Liver (tissue), 9 donors: ENCODE results near the gene C12orf57. TPM values are rescaled to one million over a fixed set of nuclear protein-coding genes. Genes with fewer than 3 reads are reported as not detected.

ENCODE experiments used
- DNase-seq: peaks from one replicate; pipeline ENCODE4 v3.0.0-alpha.2; 2017; ENCODE audit warnings: low spot score
- H3K27ac ChIP-seq, 2 donors: one replicate each; pipeline ENCODE4 v1.7.0; 2013; ENCODE audit warnings: inconsistent platforms in 2 of 2, low read length in 2 of 2, control low read depth in 1 of 2, low read depth in 1 of 2, mild to moderate bottlenecking in 1 of 2
- H3K27me3 ChIP-seq, 4 donors: one replicate each; pipeline versions ENCODE4 v1.6.1 to v1.7.0; 2013; ENCODE audit warnings: low read length in 3 of 4, inconsistent platforms in 1 of 4, mild to moderate bottlenecking in 1 of 4, moderate library complexity in 1 of 4; ENCODE audit not compliant: control insufficient read depth in 4 of 4, insufficient read depth in 4 of 4
- H3K36me3 ChIP-seq, 4 donors: one replicate each; pipeline versions ENCODE4 v1.6.1 to v1.7.0; 2013; ENCODE audit warnings: low read length in 3 of 4, mild to moderate bottlenecking in 3 of 4, low read depth in 1 of 4, moderate library complexity in 1 of 4; ENCODE audit not compliant: control insufficient read depth in 4 of 4, insufficient read depth in 3 of 4
- H3K4me1 ChIP-seq, 4 donors: one replicate each; pipeline versions ENCODE4 v1.6.1 to v1.7.0; 2013; ENCODE audit warnings: low read length in 3 of 4, mild to moderate bottlenecking in 3 of 4, moderate library complexity in 1 of 4; ENCODE audit not compliant: control insufficient read depth in 4 of 4, insufficient read depth in 4 of 4
- H3K4me3 ChIP-seq, 3 donors: one replicate each; pipeline versions ENCODE4 v1.6.1 to v1.7.0; 2013; ENCODE audit warnings: low read length in 3 of 3, control low read depth in 1 of 3, low read depth in 1 of 3, mild to moderate bottlenecking in 1 of 3
- H3K9ac ChIP-seq, 2 donors: one replicate each; pipeline ENCODE4 v1.7.0; 2013; ENCODE audit warnings: low read length in 2 of 2, mild to moderate bottlenecking in 2 of 2, moderate library complexity in 2 of 2, control low read depth in 1 of 2, low read depth in 1 of 2
- H3K9me3 ChIP-seq, 4 donors: one replicate each; pipeline versions ENCODE4 v1.6.1 to v1.7.0; 2013; ENCODE audit warnings: low read length in 3 of 4; ENCODE audit not compliant: control insufficient read depth in 4 of 4
- CTCF ChIP-seq: fragments of 150-350 bp; IDR thresholded peaks from 2 replicates; pipeline ENCODE4 v1.5.1; 2017; ENCODE audit warnings: improper control_type of control experiment, low read depth, low read length; ENCODE audit not compliant: missing input control
- EGR1 ChIP-seq, 2 donors: IDR thresholded peaks; 2 replicates each; pipeline ENCODE4 v1.6.1; 2016 to 2018; ENCODE audit warnings: antibody characterized with exemption in 2 of 2, low read depth in 2 of 2
- FOXA1 ChIP-seq: IDR thresholded peaks from 2 replicates; pipeline ENCODE4 v1.6.1; 2016; ENCODE audit warnings: antibody characterized with exemption
- FOXA2 ChIP-seq: IDR thresholded peaks from 2 replicates; pipeline ENCODE4 v1.6.1; 2016; ENCODE audit warnings: antibody characterized with exemption
- GABPA ChIP-seq, 2 donors: IDR thresholded peaks in 1 of 2; conservative IDR thresholded peaks in 1 of 2; 2 replicates each; pipeline ENCODE4 v1.6.1; 2016; ENCODE audit warnings: antibody characterized with exemption in 2 of 2, mild to moderate bottlenecking in 1 of 2, moderate library complexity in 1 of 2
- HNF4A ChIP-seq, 2 donors: conservative IDR thresholded peaks; 2 replicates each; pipeline ENCODE4 v1.6.1; 2016; ENCODE audit warnings: antibody characterized with exemption in 2 of 2, mild to moderate bottlenecking in 2 of 2
- HNF4G ChIP-seq: IDR thresholded peaks from 2 replicates; pipeline ENCODE4 v1.6.1; 2016; ENCODE audit warnings: antibody characterized with exemption
- JUND ChIP-seq, 2 donors: IDR thresholded peaks; 2 replicates each; pipeline ENCODE4 v1.6.1; 2016; ENCODE audit warnings: antibody characterized with exemption in 2 of 2
- MAX ChIP-seq: IDR thresholded peaks from 2 replicates; pipeline ENCODE4 v1.6.1; 2016; ENCODE audit warnings: antibody characterized with exemption
- NR2F2 ChIP-seq: IDR thresholded peaks from 2 replicates; pipeline ENCODE4 v1.6.1; 2016; ENCODE audit warnings: antibody characterized with exemption
- RAD21 ChIP-seq, 2 donors: IDR thresholded peaks; 2 replicates each; pipeline ENCODE4 v1.6.1; 2016; ENCODE audit warnings: antibody characterized with exemption in 2 of 2, mild to moderate bottlenecking in 2 of 2
- REST ChIP-seq: IDR thresholded peaks from 2 replicates; pipeline ENCODE4 v1.6.1; 2016; ENCODE audit warnings: antibody characterized with exemption, mild to moderate bottlenecking
- RXRA ChIP-seq, 2 donors: IDR thresholded peaks; 2 replicates each; pipeline ENCODE4 v1.6.1; 2017 to 2018; ENCODE audit warnings: antibody characterized with exemption in 2 of 2, mild to moderate bottlenecking in 1 of 2
- SP1 ChIP-seq: IDR thresholded peaks from 2 replicates; pipeline ENCODE4 v1.6.1; 2018; ENCODE audit warnings: antibody characterized with exemption, mild to moderate bottlenecking
- TAF1 ChIP-seq: conservative IDR thresholded peaks from 2 replicates; pipeline ENCODE4 v1.6.1; 2016; ENCODE audit warnings: antibody characterized with exemption, mild to moderate bottlenecking
- YY1 ChIP-seq: IDR thresholded peaks from 2 replicates; pipeline ENCODE4 v1.6.1; 2016; ENCODE audit warnings: antibody characterized with exemption, mild to moderate bottlenecking
- WGBS: extraction: QIAGEN DNeasy Blood & Tissue Kit; methylation state at CpG from one replicate; pipeline ENCODE4 v1.1.7; 2013; 5-methylcytosine and 5-hydroxymethylcytosine counted together
- polyA plus RNA-seq, 2 donors: library from polyadenylated mRNA; stranded (reverse) in 1 of 2; unstranded in 1 of 2; fragments of 200-250 nt in 1 of 2; fragments of >200 nt in 1 of 2; fragmentation: Nextera tagmentation in 1 of 2; extraction: Ambion mirVana in 1 of 2; gene quantifications; one replicate each; pipeline versions ENCODE4 v1.2.1 to v1.2.3, GENCODE V29; 2013 to 2015
- total RNA-seq, 2 donors: library from RNA; depleted of rRNA; stranded (reverse); fragments of >200 nt; gene quantifications; one replicate each; pipeline ENCODE4 v1.2.3, GENCODE V29; 2014
- TF ChIP-seq, protein P1 (sequence below): IDR thresholded peaks from 2 replicates; pipeline ENCODE4 v1.6.1; 2016; ENCODE audit warnings: antibody characterized with exemption
- TF ChIP-seq, protein P2 (sequence below): IDR thresholded peaks from 2 replicates; pipeline ENCODE4 v1.6.1; 2016; ENCODE audit warnings: antibody characterized with exemption
- donor health status: healthy.
- donor health status: healthy.
- donor health status: healthy.
- donor health status: healthy.
- donor health status: healthy.

C12orf57 gene
- total and polyA plus RNA-seq, 4 donors, result 49.2 to 193 (median 65.7) TPM

- Histone ChIP-seq H3K4me3 (no peak overlapping the region), H3K27me3 (no peaks in the 10 kb centered on the region), H3K27ac (no peak overlapping the region), H3K9me3 (no peaks in the 10 kb centered on the region), H3K36me3 (peaks cover 2 to 50% (median 47%) of the 10 kb centered on the region in 4 donors), H3K9ac (no peak overlapping the region), H3K4me1 (peaks cover 0 to 9% (median 9%) of the 10 kb centered on the region in 4 donors)
- no peak for DNase-seq
- WGBS, result 94% methylated on average over 6 of the region's 6 CpGs
- TF ChIP-seq JUND (IDR thresholded peaks at IDR 0.05) (no peak), NR2F2 (no peak), CTCF (no peak), FOXA1 (no peak), TAF1 (no peak), REST (no peak), HNF4A (conservative IDR thresholded peaks at IDR 0.05) (no peak), SP1 (no peak), RAD21 (IDR thresholded peaks at IDR 0.05) (no peak), EGR1 (IDR thresholded peaks at IDR 0.05; ENCODE audit: low read depth in 2 of 2) (no peak), RXRA (IDR thresholded peaks at IDR 0.05) (no peak), GABPA (IDR thresholded peaks at IDR 0.05 in 1 of 2, conservative IDR thresholded peaks at IDR 0.05 in 1 of 2) (no peak), YY1 (no peak), HNF4G (no peak), FOXA2 (no peak), MAX (no peak)
- TF ChIP-seq, protein P1, sequence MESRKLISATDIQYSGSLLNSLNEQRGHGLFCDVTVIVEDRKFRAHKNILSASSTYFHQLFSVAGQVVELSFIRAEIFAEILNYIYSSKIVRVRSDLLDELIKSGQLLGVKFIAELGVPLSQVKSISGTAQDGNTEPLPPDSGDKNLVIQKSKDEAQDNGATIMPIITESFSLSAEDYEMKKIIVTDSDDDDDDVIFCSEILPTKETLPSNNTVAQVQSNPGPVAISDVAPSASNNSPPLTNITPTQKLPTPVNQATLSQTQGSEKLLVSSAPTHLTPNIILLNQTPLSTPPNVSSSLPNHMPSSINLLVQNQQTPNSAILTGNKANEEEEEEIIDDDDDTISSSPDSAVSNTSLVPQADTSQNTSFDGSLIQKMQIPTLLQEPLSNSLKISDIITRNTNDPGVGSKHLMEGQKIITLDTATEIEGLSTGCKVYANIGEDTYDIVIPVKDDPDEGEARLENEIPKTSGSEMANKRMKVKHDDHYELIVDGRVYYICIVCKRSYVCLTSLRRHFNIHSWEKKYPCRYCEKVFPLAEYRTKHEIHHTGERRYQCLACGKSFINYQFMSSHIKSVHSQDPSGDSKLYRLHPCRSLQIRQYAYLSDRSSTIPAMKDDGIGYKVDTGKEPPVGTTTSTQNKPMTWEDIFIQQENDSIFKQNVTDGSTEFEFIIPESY, result no peak
- TF ChIP-seq, protein P2, sequence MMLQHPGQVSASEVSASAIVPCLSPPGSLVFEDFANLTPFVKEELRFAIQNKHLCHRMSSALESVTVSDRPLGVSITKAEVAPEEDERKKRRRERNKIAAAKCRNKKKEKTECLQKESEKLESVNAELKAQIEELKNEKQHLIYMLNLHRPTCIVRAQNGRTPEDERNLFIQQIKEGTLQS, result no peak
Measured at GRCh38 chr12:6974180-6974579, 30.4 kb downstream of the C12orf57 start.
